Peyer's patch (tissue), 4 donors: ENCODE measurements around the gene ARIH1. TPM values are rescaled to one million over a fixed set of nuclear protein-coding genes. Genes with fewer than 3 reads are reported as not detected.

Source experiments
- DNase-seq, 3 donors: peaks; one replicate each; pipeline ENCODE4 v3.0.0-alpha.2; 2017 to 2019
- H3K27ac ChIP-seq, 4 donors: fragments of 200-600 bp; sonication (generic); one replicate each; pipeline ENCODE4 v1.5.1; 2016 to 2019
- H3K27me3 ChIP-seq, 2 donors: fragments of 200-600 bp; sonication (generic); one replicate each; pipeline ENCODE4 v1.5.1; 2019
- H3K36me3 ChIP-seq, 3 donors: fragments of 200-600 bp; sonication (generic); one replicate each; pipeline ENCODE4 v1.5.1; 2016 to 2019
- H3K4me1 ChIP-seq, 4 donors: fragments of 200-600 bp; sonication (generic); one replicate each; pipeline ENCODE4 v1.5.1; 2016 to 2019
- H3K4me3 ChIP-seq, 4 donors: fragments of 200-600 bp; sonication (generic); 1 replicate in 3 of 4; 2 replicates in 1 of 4; pipeline ENCODE4 v1.5.1; 2016 to 2019; ENCODE audit warnings: mild to moderate bottlenecking in 1 of 4
- H3K9me3 ChIP-seq, 4 donors: fragments of 200-600 bp; sonication (generic); one replicate each; pipeline ENCODE4 v1.5.1; 2016 to 2019; ENCODE audit warnings: mild to moderate bottlenecking in 1 of 4
- POLR2A ChIP-seq, 2 donors: fragments of 450-650 bp; IDR thresholded peaks; one replicate each; pipeline ENCODE4 v1.5.1; 2017; ENCODE audit warnings: antibody characterized with exemption in 2 of 2, mild to moderate bottlenecking in 2 of 2, moderate library complexity in 2 of 2
- total RNA-seq, 4 donors: library from RNA; depleted of rRNA; stranded (reverse); fragments of >200 nt; gene quantifications; one replicate each; pipeline ENCODE4 v1.1.0, GENCODE V29; 2016
- TF ChIP-seq, protein P1 (sequence below), 6 experiments: fragments of 450-650 bp in 4 of 6; fragments of 200-600 bp in 2 of 6; sonication (generic) in 1 of 6; IDR thresholded peaks; one replicate each; pipeline ENCODE4 v1.5.1; 2017 to 2019; ENCODE audit warnings: antibody characterized with exemption in 6 of 6, mild to moderate bottlenecking in 3 of 6, moderate library complexity in 1 of 6

ARIH1 gene
- total RNA-seq, 4 donors from 2014 or later, result 42.3 to 81.7 (median 52.3) TPM

GRCh38 chr15:72590427-72590826, 116.3 kb downstream of the ARIH1 start:
- H3K27me3 ChIP-seq, result no peaks in the 10 kb centered on the region
- no peak for DNase-seq
- H3K36me3 ChIP-seq, result peaks cover 0 to 7% (median 0%) of the 10 kb centered on the region in 3 donors
- TF ChIP-seq, protein P1, sequence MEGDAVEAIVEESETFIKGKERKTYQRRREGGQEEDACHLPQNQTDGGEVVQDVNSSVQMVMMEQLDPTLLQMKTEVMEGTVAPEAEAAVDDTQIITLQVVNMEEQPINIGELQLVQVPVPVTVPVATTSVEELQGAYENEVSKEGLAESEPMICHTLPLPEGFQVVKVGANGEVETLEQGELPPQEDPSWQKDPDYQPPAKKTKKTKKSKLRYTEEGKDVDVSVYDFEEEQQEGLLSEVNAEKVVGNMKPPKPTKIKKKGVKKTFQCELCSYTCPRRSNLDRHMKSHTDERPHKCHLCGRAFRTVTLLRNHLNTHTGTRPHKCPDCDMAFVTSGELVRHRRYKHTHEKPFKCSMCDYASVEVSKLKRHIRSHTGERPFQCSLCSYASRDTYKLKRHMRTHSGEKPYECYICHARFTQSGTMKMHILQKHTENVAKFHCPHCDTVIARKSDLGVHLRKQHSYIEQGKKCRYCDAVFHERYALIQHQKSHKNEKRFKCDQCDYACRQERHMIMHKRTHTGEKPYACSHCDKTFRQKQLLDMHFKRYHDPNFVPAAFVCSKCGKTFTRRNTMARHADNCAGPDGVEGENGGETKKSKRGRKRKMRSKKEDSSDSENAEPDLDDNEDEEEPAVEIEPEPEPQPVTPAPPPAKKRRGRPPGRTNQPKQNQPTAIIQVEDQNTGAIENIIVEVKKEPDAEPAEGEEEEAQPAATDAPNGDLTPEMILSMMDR (IDR thresholded peaks at IDR 0.05), result no peak
- TF ChIP-seq POLR2A (IDR thresholded peaks at IDR 0.05), result no peak
- no peaks in the 10 kb centered on the region for H3K4me1 ChIP-seq
- no peak overlapping the region for H3K4me3 ChIP-seq
- no peaks in the 10 kb centered on the region for H3K9me3 ChIP-seq
- H3K27ac ChIP-seq, result no peak overlapping the region

DNA sequence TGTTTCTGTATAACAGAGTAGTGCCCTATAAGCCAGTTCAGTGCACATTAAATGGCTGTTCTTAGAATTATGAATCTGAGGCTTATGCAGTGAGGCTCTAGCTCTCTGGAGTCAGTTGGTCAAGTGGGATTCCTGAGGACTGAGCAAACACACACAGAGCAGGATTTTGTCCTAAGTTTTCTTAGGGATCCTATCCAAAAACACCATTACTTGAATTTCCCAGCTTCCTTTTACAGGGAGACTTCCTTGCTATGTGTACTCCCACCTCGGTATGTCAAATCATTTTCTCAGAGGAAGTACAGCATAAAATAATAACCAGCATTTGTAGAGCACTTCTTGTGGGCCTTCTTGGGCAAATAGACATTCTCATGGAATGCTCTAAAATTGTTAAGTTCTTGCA, 117.2 kb downstream of the ARIH1 start:
- Histone ChIP-seq H3K4me3 (no peak overlapping the region), H3K27me3 (no peaks in the 10 kb centered on the region), H3K27ac (no peak overlapping the region), H3K36me3 (peaks cover 0 to under 1% (median 0%) of the 10 kb centered on the region in 3 donors), H3K9me3 (no peaks in the 10 kb centered on the region), H3K4me1 (no peaks in the 10 kb centered on the region)
- DNase-seq, result no peak
- no peak for TF ChIP-seq POLR2A (IDR thresholded peaks at IDR 0.05)
- TF ChIP-seq, protein P1 (IDR thresholded peaks at IDR 0.05), result no peak

DNA sequence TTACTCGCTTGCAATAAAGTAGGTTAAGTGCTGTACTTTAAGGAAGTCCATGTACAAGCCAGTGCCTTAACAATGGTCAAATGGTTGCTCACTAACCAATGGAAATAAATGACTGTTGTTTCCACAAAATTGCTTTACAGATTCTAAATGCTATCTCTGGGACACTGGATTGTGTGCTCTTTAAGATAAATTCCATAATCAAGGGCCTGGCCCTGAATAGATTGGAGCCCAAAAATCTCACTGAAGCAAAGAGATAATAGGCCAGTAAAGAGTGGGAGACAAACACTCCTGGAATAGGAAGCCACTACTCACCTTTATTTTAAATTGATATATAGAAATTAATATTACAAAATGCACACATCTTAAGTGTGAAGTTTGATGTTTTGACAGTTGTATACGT, 118.0 kb downstream of the ARIH1 start:
- DNase-seq, result no peak
- Histone ChIP-seq H3K4me3 (no peak overlapping the region), H3K27ac (no peak overlapping the region), H3K4me1 (no peaks in the 10 kb centered on the region), H3K27me3 (no peaks in the 10 kb centered on the region), H3K9me3 (no peaks in the 10 kb centered on the region), H3K36me3 (no peaks in the 10 kb centered on the region)
- TF ChIP-seq, protein P1 (IDR thresholded peaks at IDR 0.05), result no peak
- no peak for TF ChIP-seq POLR2A (IDR thresholded peaks at IDR 0.05)

DNA sequence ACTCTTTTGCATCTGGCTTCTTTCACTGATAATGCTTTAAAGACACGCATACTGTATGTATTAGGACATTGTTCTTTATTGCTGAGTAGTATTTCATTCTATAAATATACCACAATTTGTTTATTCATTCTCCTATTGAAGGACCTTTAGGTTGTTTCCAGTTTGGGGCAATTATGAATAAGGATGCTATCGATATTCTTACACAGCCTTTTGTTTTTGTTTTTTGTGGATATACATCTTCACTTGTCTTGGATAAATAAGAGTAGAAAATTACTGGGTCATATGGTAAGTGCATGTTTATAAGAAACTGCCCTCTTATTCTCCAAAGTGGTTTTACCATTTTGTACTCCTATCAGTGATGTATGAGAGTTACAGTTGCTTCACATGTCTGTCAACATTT, 118.5 kb downstream of the ARIH1 start:
- H3K27me3 ChIP-seq, result no peaks in the 10 kb centered on the region
- no peaks in the 10 kb centered on the region for H3K4me1 ChIP-seq
- H3K27ac ChIP-seq, result no peak overlapping the region
- H3K9me3 ChIP-seq, result no peaks in the 10 kb centered on the region
- DNase-seq, result no peak
- no peak for TF ChIP-seq POLR2A (IDR thresholded peaks at IDR 0.05)
- TF ChIP-seq, protein P1 (IDR thresholded peaks at IDR 0.05), result no peak
- H3K4me3 ChIP-seq, result no peak overlapping the region
- no peaks in the 10 kb centered on the region for H3K36me3 ChIP-seq

DNA sequence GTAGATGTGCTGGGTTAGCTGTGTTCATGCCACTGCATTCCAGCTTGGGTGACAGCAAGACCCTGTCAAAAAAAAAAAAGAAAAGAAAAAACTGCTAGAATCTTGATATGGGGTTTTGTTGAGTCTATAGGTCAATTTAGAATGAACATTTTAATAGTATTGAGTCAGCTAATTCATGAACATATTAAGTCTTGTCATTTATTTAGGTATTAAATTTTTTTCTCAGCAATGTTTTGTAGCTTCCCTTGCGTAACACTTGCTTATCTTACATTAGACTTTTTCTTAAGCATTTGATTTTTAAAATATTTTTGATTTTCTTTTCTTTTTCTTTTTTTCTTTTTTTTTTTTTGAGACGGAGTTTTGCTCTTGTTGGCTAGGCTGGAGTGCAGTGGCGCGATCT, 119.7 kb downstream of the ARIH1 start:
- no peaks in the 10 kb centered on the region for H3K27me3 ChIP-seq
- DNase-seq, result no peak
- no peaks in the 10 kb centered on the region for H3K4me1 ChIP-seq
- no peaks in the 10 kb centered on the region for H3K9me3 ChIP-seq
- TF ChIP-seq, protein P1 (IDR thresholded peaks at IDR 0.05), result no peak
- TF ChIP-seq POLR2A (IDR thresholded peaks at IDR 0.05), result no peak
- H3K4me3 ChIP-seq, result no peak overlapping the region
- no peak overlapping the region for H3K27ac ChIP-seq
- H3K36me3 ChIP-seq, result no peaks in the 10 kb centered on the region

GRCh38 chr15:72599855-72600464, 125.8 kb downstream of the ARIH1 start:
- Histone ChIP-seq H3K9me3 (no peaks in the 10 kb centered on the region), H3K4me1 (no peaks in the 10 kb centered on the region), H3K27ac (no peak overlapping the region), H3K36me3 (no peaks in the 10 kb centered on the region), H3K4me3 (no peak overlapping the region), H3K27me3 (no peaks in the 10 kb centered on the region)
- peak in 1 of 3 donors; percentile 50 for DNase-seq
- no peak for TF ChIP-seq POLR2A (IDR thresholded peaks at IDR 0.05)
- TF ChIP-seq, protein P1 (IDR thresholded peaks at IDR 0.05), result peak; percentile 10 to 62 (median 58)
